ENCODE measurements around the gene OR56B4.

The OR56B4 gene

GRCh38 chr11:6151117-6151516 lies 43.6 kb downstream of the OR56B4 start:
- no peak for DNase-seq (ENCODE audit: low spot score)

DNA sequence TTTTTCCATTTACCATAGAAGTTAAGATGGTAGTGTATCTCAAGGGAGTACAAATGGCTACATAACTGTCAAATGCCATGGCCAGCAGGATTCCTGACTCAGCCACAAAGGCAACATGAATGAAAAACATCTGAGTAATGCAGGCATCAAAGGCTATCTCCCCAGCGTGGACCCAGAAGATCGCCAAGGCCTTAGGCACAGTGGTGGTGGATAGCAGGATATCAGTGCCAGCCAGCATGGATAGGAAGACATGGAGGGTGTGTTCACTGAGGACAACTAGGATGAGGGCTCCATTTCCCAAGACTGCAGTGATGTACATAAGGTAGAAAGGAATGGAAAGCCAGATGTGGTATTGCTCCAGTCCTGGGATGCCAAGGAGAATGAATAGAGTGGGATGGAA lies 44.6 kb downstream of the OR56B4 start:
- DNase-seq (ENCODE audit: low spot score), result no peak

- no peak for DNase-seq (ENCODE audit: low spot score)
Observed at GRCh38 chr11:6156628-6157359, 49.3 kb downstream of the OR56B4 start.
